HG03558 (cell line): ENCODE data around the gene PRAMEF12.
"Not testable (repeated sequence)": the region's sequence is repeated elsewhere in the genome, so short reads cannot be mapped to it uniquely, and the experiment has no call there.

Experiments used
- ATAC-seq: cut with Tn5 transposase; IDR thresholded peaks from one replicate; pipeline ENCODE4 v1.9.1; 2021; ENCODE audit warnings: moderate number of reproducible peaks; ENCODE audit not compliant: unreplicated experiment; ENCODE audit errors: extremely low read depth

PRAMEF12 gene

GRCh38 chr1:12769976-12770505 is 3.5 kb upstream of the PRAMEF12 start:
- no peak for ATAC-seq

GRCh38 chr1:12770620-12771019 is 2.9 kb upstream of the PRAMEF12 start:
- ATAC-seq, result no peak

DNA sequence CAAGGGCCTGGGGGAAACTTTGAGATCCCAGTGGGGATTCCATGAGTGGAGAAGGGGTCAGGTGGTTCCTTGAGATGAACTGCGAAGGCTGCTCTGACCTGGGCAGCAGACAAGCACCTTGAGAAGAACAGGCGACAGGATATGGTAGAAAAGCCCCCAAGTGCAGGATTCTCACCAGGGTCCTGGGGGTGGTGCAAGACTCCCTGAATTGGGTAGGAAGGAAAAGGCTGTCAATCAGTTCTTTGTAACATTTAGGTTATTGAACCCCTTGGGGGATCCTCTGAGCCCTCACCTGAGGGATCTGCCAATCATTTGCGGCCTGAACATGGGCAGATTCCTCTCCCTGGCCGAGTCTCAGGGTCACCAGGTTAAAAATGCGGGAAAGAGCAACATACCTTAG is 2.4 kb upstream of the PRAMEF12 start:
- no peak for ATAC-seq

DNA sequence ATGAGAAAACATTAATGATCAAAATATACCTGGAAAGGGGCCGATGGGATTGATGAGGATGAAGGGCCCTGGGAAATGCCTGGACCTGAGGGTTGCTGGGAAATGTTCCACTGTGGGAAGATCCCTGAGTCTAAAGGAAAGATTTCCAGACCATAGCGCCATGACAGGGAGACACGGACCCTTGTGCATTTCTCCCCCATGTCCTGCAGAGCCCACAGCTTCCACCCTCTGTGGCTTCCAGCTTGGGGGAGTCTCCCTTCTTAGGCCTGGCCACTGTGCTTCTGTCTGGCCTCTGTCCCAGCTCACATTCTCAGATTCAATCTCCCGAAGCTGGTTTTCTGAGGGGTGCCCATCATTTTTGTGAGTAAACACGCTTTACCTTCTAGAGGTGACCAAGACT is 1.0 kb upstream of the PRAMEF12 start:
- ATAC-seq, result no peak

- no peak for ATAC-seq
These were observed 1.3 kb downstream of the PRAMEF12 start for GRCh38 chr1:12774801-12775345.

GRCh38 chr1:12775443-12775842 is 1.9 kb downstream of the PRAMEF12 start:
- no peak for ATAC-seq

DNA sequence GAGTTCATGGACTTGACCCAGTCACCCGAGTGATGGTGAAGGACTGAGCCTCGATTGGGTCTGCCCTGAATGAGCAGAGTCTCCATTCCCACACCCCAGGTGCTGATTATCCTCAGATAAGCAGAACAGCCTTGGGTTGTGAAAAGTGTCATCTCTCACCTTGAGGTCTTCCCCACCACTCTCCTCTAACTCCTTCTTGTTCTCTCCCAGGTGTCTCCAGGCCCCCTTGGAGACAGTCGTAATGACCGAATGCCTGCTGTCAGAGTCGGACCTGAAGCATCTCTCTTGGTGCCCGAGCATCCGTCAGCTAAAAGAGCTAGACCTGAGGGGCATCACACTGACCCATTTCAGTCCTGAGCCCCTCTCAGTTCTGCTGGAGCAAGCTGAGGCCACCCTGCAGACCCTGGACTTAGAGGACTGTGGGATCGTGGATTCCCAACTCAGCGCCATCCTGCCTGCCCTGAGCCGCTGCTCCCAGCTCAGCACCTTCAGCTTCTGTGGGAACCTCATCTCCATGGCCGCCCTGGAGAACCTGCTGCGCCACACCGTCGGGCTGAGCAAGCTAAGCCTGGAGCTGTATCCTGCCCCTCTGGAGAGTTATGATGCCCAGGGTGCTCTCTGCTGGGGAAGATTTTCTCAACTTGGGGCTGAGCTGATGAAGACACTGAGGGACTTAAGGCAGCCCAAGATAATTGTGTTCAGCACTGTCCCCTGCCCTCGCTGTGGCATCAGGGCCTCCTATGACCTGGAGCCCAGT is 3.4 kb downstream of the PRAMEF12 start:
- no peak for ATAC-seq

- ATAC-seq, result no peak
These were observed 4.5 kb downstream of the PRAMEF12 start for GRCh38 chr1:12778061-12778460.

DNA sequence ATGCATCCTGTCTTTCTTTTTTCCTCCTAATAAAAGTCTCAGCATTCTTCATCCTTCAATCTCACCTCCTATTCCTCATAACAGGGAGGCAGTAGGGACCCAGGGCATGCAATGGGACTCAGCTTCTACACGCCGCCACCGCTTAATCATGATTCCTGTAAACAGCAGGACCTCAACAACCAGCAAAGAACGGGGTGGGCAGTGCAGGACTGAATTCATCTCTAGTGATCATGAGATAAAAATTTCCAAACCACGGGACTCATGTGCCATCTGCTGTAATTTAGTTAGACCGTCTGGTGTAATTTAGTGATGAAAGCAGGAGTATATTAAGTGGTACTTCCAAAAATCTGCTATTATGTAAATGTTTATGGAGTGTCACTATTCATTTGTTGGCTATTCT is 5.4 kb downstream of the PRAMEF12 start:
- ATAC-seq, result no peak

GRCh38 chr1:12781488-12781887 is 8.0 kb downstream of the PRAMEF12 start:
- not testable (repeated sequence) for ATAC-seq

GRCh38 chr1:12783783-12784182 is 10.2 kb downstream of the PRAMEF12 start:
- ATAC-seq, result not testable (repeated sequence)

DNA sequence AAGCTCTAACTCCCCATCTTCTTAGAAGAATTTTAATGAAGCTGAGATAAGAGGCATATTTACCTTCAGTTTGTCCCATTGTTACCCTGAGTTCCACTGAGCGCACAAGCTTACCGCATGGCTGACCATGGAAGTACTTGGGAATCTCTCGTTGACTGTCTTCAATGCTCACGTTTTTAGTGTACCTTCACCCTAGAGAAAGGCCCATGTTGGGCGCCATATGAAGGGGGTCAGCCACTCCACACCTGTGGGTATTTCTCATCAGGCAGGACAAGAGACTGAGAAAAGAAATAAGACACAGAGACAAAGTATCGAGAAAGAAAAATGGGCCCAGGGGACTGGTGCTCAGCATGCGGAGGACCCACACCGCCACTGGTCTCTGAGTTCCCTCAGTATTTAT is 11.2 kb downstream of the PRAMEF12 start:
- ATAC-seq, result not testable (repeated sequence)

GRCh38 chr1:12791097-12791496 is 17.6 kb downstream of the PRAMEF12 start, which contains the start of gene PRAMEF1:
TSS of gene PRAMEF1 (plus strand) at chr1:12791397. CDS start at chr1:12793228, 1,831 bp downstream.
- ATAC-seq, result not testable (repeated sequence)

DNA sequence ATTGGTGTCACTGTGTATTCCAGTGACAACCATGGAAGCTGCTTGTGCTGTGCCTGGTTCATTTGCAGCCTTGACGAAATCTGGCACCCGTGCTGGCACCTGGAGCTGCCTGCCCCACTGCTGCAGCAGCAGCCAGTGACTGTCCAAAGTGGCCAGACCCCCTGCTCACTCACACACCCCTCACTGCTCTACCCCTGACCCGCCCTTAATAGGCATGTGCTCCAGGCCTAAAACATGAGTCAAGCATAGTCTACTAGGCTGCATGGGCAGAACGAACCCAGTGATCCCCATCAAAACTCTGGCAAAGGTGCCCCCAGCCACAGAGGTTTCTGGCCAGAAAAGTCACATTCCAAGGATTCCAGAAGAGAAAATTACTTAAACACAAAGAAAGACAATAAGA is 25.4 kb downstream of the PRAMEF12 start:
- ATAC-seq, result no peak

DNA sequence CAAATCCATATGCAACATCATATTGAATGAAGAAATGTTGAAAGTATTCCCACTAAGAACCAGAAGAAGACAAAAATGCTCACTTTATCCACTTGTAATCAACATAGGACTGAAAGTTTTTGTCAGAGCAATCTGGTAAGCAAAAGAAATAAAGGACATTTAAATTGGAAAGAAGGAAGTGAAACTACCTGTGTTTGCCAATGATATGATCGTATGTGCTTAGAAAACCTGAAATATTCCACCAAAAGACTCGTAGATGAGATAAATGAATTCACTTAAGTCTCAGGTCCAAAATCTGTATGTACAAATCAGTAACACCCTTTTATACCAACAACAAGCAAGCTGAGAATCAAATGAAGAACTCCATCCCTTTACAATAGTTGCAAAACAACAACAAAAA is 26.2 kb downstream of the PRAMEF12 start:
- no peak for ATAC-seq

- no peak for ATAC-seq
These were observed 36.4 kb downstream of the PRAMEF12 start for GRCh38 chr1:12809933-12810332.

DNA sequence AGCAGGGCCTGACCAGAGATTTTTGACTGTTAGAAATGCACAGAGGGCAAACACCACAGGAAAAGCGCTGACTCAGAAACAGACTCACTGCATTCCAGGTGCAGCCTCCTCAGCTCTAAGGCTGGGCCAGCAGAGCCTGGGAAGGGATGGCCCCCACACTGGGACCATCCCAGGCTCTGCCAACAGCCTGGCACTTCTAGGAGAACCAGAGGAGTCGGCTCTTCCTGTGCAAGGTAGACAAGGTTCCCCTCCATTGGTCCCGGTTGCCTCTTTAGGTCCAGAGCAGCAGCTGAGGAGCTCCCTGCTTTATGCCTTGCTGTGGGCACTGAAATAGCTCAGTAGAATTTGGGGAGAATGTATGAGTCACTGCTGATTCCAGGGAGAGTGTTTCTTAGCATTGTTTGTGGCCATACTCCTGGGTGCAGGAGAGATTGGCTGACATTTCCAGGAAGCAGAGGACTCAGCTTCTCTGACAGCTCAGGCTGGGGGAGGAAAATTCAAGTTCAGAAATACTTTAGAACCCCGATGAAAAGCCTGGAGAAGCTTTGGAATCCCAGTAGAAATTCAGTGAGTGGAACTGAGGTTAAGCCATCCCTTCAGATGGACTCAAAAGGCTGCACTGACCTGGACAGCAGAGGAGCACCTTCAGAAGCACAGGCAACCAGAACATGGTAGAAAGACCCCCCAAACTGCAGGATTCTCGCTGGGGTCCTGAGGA is 37.3 kb downstream of the PRAMEF12 start:
- ATAC-seq, result no peak

DNA sequence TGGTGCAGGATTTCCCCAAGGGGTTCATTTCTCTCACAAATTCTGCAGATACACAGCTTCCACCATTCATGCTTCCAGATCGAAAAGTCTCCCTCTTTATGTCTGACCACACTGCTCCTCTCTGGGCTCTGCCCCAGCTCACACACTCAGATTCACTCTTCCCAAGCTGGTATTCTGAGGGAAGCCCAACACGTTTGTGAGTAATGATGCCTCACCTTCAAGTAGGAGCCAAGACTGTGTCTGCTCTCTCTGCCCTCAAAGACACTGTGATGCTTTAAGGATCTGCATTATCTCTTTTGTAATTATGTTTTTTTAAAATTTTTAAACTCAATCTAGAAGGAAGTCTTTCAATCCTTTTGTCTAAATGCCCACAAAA is 37.9 kb downstream of the PRAMEF12 start:
- ATAC-seq, result no peak

DNA sequence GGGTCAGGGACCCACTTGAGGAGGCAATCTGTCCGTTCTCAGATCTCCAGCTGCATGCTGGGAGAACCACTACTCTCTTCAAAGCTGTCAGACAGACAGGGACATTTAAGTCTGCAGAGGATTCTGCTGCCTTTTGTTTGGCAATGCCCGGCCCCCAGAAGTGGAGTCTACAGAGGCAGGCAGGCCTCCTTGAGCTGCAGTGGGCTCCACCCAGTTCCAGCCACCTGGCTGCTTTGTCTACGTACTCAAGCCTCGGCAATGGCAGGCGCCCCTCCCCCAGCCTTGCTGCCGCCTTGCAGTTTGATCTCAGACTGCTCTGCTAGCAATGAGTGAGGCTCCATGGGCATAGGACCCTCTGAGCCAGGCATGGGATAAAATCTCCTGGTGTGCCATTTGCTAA is 45.5 kb downstream of the PRAMEF12 start:
- not testable (repeated sequence) for ATAC-seq
